Stimulated activated CD8-positive, alpha-beta memory T cell treated with anti-CD3 and anti-CD28 coated beads, Interleukin-7, amount 100 ng/mL, for 48 hours (primary cell): Measurements from ENCODE around the gene JAZF1.

Experiments used
- DNase-seq, 2 donors: peaks; one replicate each; pipeline ENCODE4 v3.0.0-alpha.2; 2020; ENCODE audit warnings: low read depth in 1 of 2; ENCODE audit errors: extremely low read depth in 1 of 2

The JAZF1 gene

GRCh38 chr7:27992755-27993493 lies 187.7 kb downstream of the JAZF1 start:
- DNase-seq, result no peak

- no peak for DNase-seq
Measured at GRCh38 chr7:27992097-27992496, 188.5 kb downstream of the JAZF1 start.

- no peak for DNase-seq
Measured at GRCh38 chr7:27991006-27991528, 189.5 kb downstream of the JAZF1 start.

- DNase-seq, result no peak
Measured at GRCh38 chr7:27976531-27976930, 204.1 kb downstream of the JAZF1 start.

- no peak for DNase-seq
Measured at GRCh38 chr7:27973625-27974024, 207.0 kb downstream of the JAZF1 start.

GRCh38 chr7:27972276-27972675 lies 208.3 kb downstream of the JAZF1 start:
- no peak for DNase-seq

- no peak for DNase-seq
Measured at GRCh38 chr7:27971171-27971812, 209.3 kb downstream of the JAZF1 start.

- no peak for DNase-seq
Measured at GRCh38 chr7:27970350-27970749, 210.2 kb downstream of the JAZF1 start.

- DNase-seq, result no peak
Measured at GRCh38 chr7:27969346-27969745, 211.2 kb downstream of the JAZF1 start.

- DNase-seq, result no peak
Measured at GRCh38 chr7:27967639-27968038, 213.0 kb downstream of the JAZF1 start.

GRCh38 chr7:27966219-27966780 lies 214.3 kb downstream of the JAZF1 start:
- no peak for DNase-seq

- DNase-seq, result no peak
Measured at GRCh38 chr7:27965650-27966049, 214.9 kb downstream of the JAZF1 start.

- no peak for DNase-seq
Measured at GRCh38 chr7:27964820-27965219, 215.8 kb downstream of the JAZF1 start.

GRCh38 chr7:27963056-27963455 lies 217.5 kb downstream of the JAZF1 start:
- DNase-seq, result no peak

GRCh38 chr7:27962273-27962672 lies 218.3 kb downstream of the JAZF1 start:
- no peak for DNase-seq

- no peak for DNase-seq
Measured at GRCh38 chr7:27961255-27961654, 219.3 kb downstream of the JAZF1 start.

- no peak for DNase-seq
Measured at GRCh38 chr7:27960415-27960814, 220.2 kb downstream of the JAZF1 start.

- no peak for DNase-seq
Measured at GRCh38 chr7:27958933-27959548, 221.6 kb downstream of the JAZF1 start.

- no peak for DNase-seq
Measured at GRCh38 chr7:27955596-27955995, 225.0 kb downstream of the JAZF1 start.

- no peak for DNase-seq
Measured at GRCh38 chr7:27955011-27955410, 225.6 kb downstream of the JAZF1 start.

- DNase-seq, result no peak
Measured at GRCh38 chr7:27953777-27954176, 226.8 kb downstream of the JAZF1 start.

- DNase-seq, result no peak
Measured at GRCh38 chr7:27953361-27953760, 227.2 kb downstream of the JAZF1 start.
